COLO668 (cell line): ENCODE measurements around the gene ETFA.

Experiments
- DNase-seq: peaks from one replicate; lab custom pipeline; 2025; ENCODE audit not compliant: unreplicated experiment; lab: John Stamatoyannopoulos, UW

Gene ETFA

GRCh38 chr15:76223521-76223920 lies 87.7 kb downstream of the ETFA start:
- DNase-seq: no peak

- no peak for DNase-seq
Observed at GRCh38 chr15:76222159-76222558, 89.1 kb downstream of the ETFA start.

GRCh38 chr15:76221085-76221767 lies 90.0 kb downstream of the ETFA start:
- no peak for DNase-seq

- DNase-seq: no peak
Observed at GRCh38 chr15:76217882-76218217, 93.4 kb downstream of the ETFA start.

- no peak for DNase-seq
Observed at GRCh38 chr15:76217029-76217881, 94.0 kb downstream of the ETFA start.

GRCh38 chr15:76215634-76216033 lies 95.6 kb downstream of the ETFA start:
- no peak for DNase-seq

- DNase-seq: no peak
Observed at GRCh38 chr15:76209942-76210341, 101.3 kb downstream of the ETFA start.

GRCh38 chr15:76209523-76209922 lies 101.7 kb downstream of the ETFA start:
- DNase-seq: no peak

GRCh38 chr15:76208786-76209424 lies 102.4 kb downstream of the ETFA start:
- DNase-seq: no peak

GRCh38 chr15:76208084-76208785 lies 103.0 kb downstream of the ETFA start:
- no peak for DNase-seq

GRCh38 chr15:76206325-76206976 lies 104.8 kb downstream of the ETFA start:
- DNase-seq: peak; percentile 62

- DNase-seq: no peak
Observed at GRCh38 chr15:76204916-76205460, 106.3 kb downstream of the ETFA start.

- no peak for DNase-seq
Observed at GRCh38 chr15:76204109-76204845, 107.0 kb downstream of the ETFA start.

GRCh38 chr15:76203346-76204108 lies 107.7 kb downstream of the ETFA start:
- no peak for DNase-seq

GRCh38 chr15:76201536-76202255 lies 109.6 kb downstream of the ETFA start:
- no peak for DNase-seq

GRCh38 chr15:76200641-76201105 lies 110.6 kb downstream of the ETFA start:
- no peak for DNase-seq

- DNase-seq: no peak
Observed at GRCh38 chr15:76200083-76200465, 111.2 kb downstream of the ETFA start.
